SK-N-SH (cell line): Measurements from ENCODE around the gene TCOF1. TPM values are rescaled to one million over a fixed set of nuclear protein-coding genes. Genes with fewer than 3 reads are reported as not detected.

Experiments used
- CTCF ChIA-PET: fragments of 300-600, 350-600 bp; formaldehyde crosslinking; extraction: SDS; loops from one replicate; lab custom pipeline; 2021; lab: Yijun Ruan, JAX
- POLR2A ChIA-PET: fragments of 350-600 bp; sonication (Branson Sonifier 250); formaldehyde crosslinking; extraction: SDS; loops from one replicate; lab custom pipeline; 2020; ENCODE audit warnings: antibody characterized with exemption, inconsistent platforms; lab: Yijun Ruan, JAX
- DNase-seq: peaks from one replicate; pipeline ENCODE4 v3.0.0; 2012
- H2AFZ ChIP-seq: fragments of 200-600 bp; sonication (generic); 2 replicates; pipeline ENCODE4 v1.8.1; 2016; ENCODE audit warnings: antibody characterized with exemption, mild to moderate bottlenecking, low read depth
- H3F3A ChIP-seq: fragments of 200-600 bp; sonication (generic); replicated peaks from 2 replicates; pipeline ENCODE3; 2016; ENCODE audit warnings: antibody characterized with exemption, mild to moderate bottlenecking; ENCODE audit not compliant: insufficient read depth
- H3K27ac ChIP-seq, 2 experiments: fragments of 200-500 bp in 1 of 2; fragments of 200-600 bp in 1 of 2; sonication (Bioruptor generic) in 1 of 2; sonication (generic), shearing (Covaris generic) in 1 of 2; 2 replicates each; pipeline versions ENCODE4 v1.5.1 to v1.6.1; 2014 to 2016; ENCODE audit warnings: low read depth in 2 of 2, inconsistent platforms in 1 of 2, low read length in 1 of 2, mild to moderate bottlenecking in 1 of 2, mixed read lengths in 1 of 2
- H3K27me3 ChIP-seq: fragments of 200-600 bp; sonication (generic), shearing (Covaris generic); 2 replicates; pipeline ENCODE4 v1.6.1; 2016; ENCODE audit warnings: mixed run types; ENCODE audit not compliant: insufficient read depth
- H3K36me3 ChIP-seq, 2 experiments: fragments of 200-500 bp in 1 of 2; fragments of 200-600 bp in 1 of 2; sonication (Bioruptor generic) in 1 of 2; sonication (generic) in 1 of 2; replicated peaks in 1 of 2; 2 replicates each; pipeline versions ENCODE3 to v1.5.1; 2014 to 2016; ENCODE audit warnings: low read length in 1 of 2, mild to moderate bottlenecking in 1 of 2; ENCODE audit not compliant: insufficient read depth in 2 of 2, control insufficient read depth in 1 of 2
- H3K4me1 ChIP-seq, 2 experiments: fragments of 200-500 bp in 1 of 2; fragments of 200-600 bp in 1 of 2; sonication (Bioruptor generic) in 1 of 2; sonication (generic), shearing (Covaris generic) in 1 of 2; 2 replicates each; pipeline versions ENCODE4 v1.5.1 to v1.6.1; 2014 to 2016; ENCODE audit warnings: low read depth in 1 of 2, low read length in 1 of 2, mixed run types in 1 of 2; ENCODE audit not compliant: insufficient read depth in 2 of 2, control insufficient read depth in 1 of 2
- H3K4me2 ChIP-seq: fragments of 200-600 bp; sonication (generic), shearing (Covaris generic); 2 replicates; pipeline ENCODE4 v1.6.1; 2017; ENCODE audit warnings: mixed run types
- H3K4me3 ChIP-seq, 2 experiments: fragments of 200-500 bp in 1 of 2; fragments of 200-600 bp in 1 of 2; sonication (Bioruptor generic) in 1 of 2; sonication (generic), shearing (Covaris generic) in 1 of 2; 2 replicates each; pipeline versions ENCODE4 v1.5.1 to v1.8.1; 2014 to 2016; ENCODE audit warnings: low read depth in 2 of 2, inconsistent platforms in 1 of 2, low read length in 1 of 2, mild to moderate bottlenecking in 1 of 2, mixed read lengths in 1 of 2, moderate library complexity in 1 of 2
- H3K79me2 ChIP-seq: fragments of 200-600 bp; sonication (generic); 2 replicates; pipeline ENCODE4 v1.8.1; 2017; ENCODE audit warnings: mild to moderate bottlenecking; ENCODE audit not compliant: insufficient read depth
- H3K9ac ChIP-seq: fragments of 200-600 bp; sonication (generic); 2 replicates; pipeline ENCODE4 v1.6.1; 2017; ENCODE audit warnings: mixed run types
- H3K9me2 ChIP-seq: fragments of 200-600 bp; sonication (generic); 2 replicates; pipeline ENCODE4 v1.6.1; 2017; ENCODE audit warnings: mixed run types
- H3K9me3 ChIP-seq: fragments of 200-600 bp; sonication (generic); 2 replicates; pipeline ENCODE4 v1.6.1; 2017; ENCODE audit warnings: mixed run types, mild to moderate bottlenecking, moderate library complexity
- H4K20me1 ChIP-seq: fragments of 200-600 bp; sonication (generic); 2 replicates; pipeline ENCODE4 v1.6.1; 2017; ENCODE audit warnings: mild to moderate bottlenecking, mixed run types; ENCODE audit not compliant: insufficient read depth
- CHD2 ChIP-seq: fragments of 150-350 bp; IDR thresholded peaks from 2 replicates; pipeline ENCODE4 v1.6.1; 2018; ENCODE audit warnings: low read length; ENCODE audit not compliant: partially characterized antibody
- ELF1 ChIP-seq: IDR thresholded peaks from 2 replicates; pipeline ENCODE4 v1.4.0; 2012
- EZH2phosphoT487 ChIP-seq: fragments of 200-600 bp; sonication (generic); IDR thresholded peaks from 2 replicates; pipeline ENCODE4 v1.6.1; 2017; ENCODE audit warnings: low read depth, mixed run types, mild to moderate bottlenecking, antibody characterized with exemption, moderate library complexity, borderline replicate concordance
- JUND ChIP-seq: IDR thresholded peaks from 2 replicates; pipeline ENCODE4 v1.4.0; 2012
- MEF2A ChIP-seq: IDR thresholded peaks from 2 replicates; pipeline ENCODE4 v1.4.0; 2012; ENCODE audit warnings: low read depth, borderline replicate concordance
- MXI1 ChIP-seq: IDR thresholded peaks from 2 replicates; pipeline ENCODE4 v1.6.1; 2012; ENCODE audit warnings: mild to moderate bottlenecking, low read depth, low read length, improper control_type of control experiment
- NRF1 ChIP-seq: IDR thresholded peaks from 2 replicates; pipeline ENCODE4 v1.6.1; 2012; ENCODE audit warnings: low read depth, mild to moderate bottlenecking, low read length
- RAD21 ChIP-seq: IDR thresholded peaks from 2 replicates; pipeline ENCODE4 v1.6.1; 2012; ENCODE audit warnings: mild to moderate bottlenecking, low read length
- RFX5 ChIP-seq: IDR thresholded peaks from 2 replicates; pipeline ENCODE4 v1.6.1; 2012; ENCODE audit warnings: mild to moderate bottlenecking, improper control_type of control experiment, low read length
- TAF1 ChIP-seq: IDR thresholded peaks from 2 replicates; pipeline ENCODE4 v1.6.1; 2012; ENCODE audit warnings: low read depth, mild to moderate bottlenecking, low read length, moderate library complexity, borderline replicate concordance
- TEAD4 ChIP-seq: IDR thresholded peaks from 2 replicates; pipeline ENCODE4 v1.4.0; 2012; ENCODE audit warnings: mild to moderate bottlenecking, borderline replicate concordance; ENCODE audit not compliant: insufficient read depth
- WGBS: methylation state at CpG from one replicate; pipeline ENCODE4 v1.1.6; 2017; ENCODE audit warnings: low lambda C conversion rate; 5-methylcytosine and 5-hydroxymethylcytosine counted together
- polyA plus RNA-seq, 3 experiments: library from polyadenylated mRNA; depleted of rRNA; stranded (reverse); fragments of >200 nt; gene quantifications; 2 replicates each; pipeline ENCODE4 v1.2.3, GENCODE V29; 2012
- TF ChIP-seq, protein P1 (sequence below): fragments of 150-350 bp; IDR thresholded peaks from 2 replicates; pipeline ENCODE4 v1.6.1; 2016; ENCODE audit warnings: mild to moderate bottlenecking, low read depth, low read length
- TF ChIP-seq, protein P2 (sequence below): fragments of 200-600 bp; sonication (generic); IDR thresholded peaks from 2 replicates; pipeline ENCODE4 v1.6.1; 2017; ENCODE audit warnings: antibody characterized with exemption, mild to moderate bottlenecking, moderate library complexity
- TF ChIP-seq, protein P3 (sequence below): IDR thresholded peaks from 2 replicates; pipeline ENCODE4 v1.4.0; 2012; ENCODE audit warnings: low read depth
- TF ChIP-seq, protein P4 (sequence below): IDR thresholded peaks from 2 replicates; pipeline ENCODE4 v1.4.0; 2012; ENCODE audit warnings: low read depth, borderline replicate concordance

Gene TCOF1
- polyA plus RNA-seq, 1 of the 3 experiments (the other 2 are of a cell fraction) = 33.0 TPM

DNA sequence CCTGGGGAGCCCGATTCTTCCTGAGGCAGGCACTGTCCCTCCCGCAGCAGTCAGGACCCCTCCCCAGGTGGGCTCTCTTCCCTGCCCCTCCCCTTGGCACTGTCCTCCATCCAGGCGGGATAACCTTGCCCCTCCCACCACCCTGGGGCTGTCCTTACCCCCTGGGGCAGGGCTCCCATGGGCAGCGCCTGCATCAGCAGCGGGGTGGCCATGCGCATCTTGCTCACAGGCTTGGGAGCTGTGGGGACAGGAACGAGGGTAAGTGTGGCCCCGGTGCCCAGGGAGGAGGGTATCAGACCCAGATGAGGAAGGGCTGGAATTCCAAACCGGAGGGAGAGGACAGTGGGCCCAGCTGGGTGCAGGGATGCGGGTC, 49.2 kb downstream of the TCOF1 start:
- Histone ChIP-seq H3K36me3 (peaks cover 0 to 4% of the 10 kb centered on the region in 2 experiments), H3K9me2 (no peaks in the 10 kb centered on the region), H2AFZ (no peak overlapping the region), H3F3A (peaks cover 10% of the 10 kb centered on the region), H3K4me1 (peaks cover 4 to 8% of the 10 kb centered on the region in 2 experiments; a peak in 3 of 4 replicates), H3K9ac (no peak overlapping the region), H3K9me3 (no peaks in the 10 kb centered on the region), H3K79me2 (no peaks in the 10 kb centered on the region), H4K20me1 (no peaks in the 10 kb centered on the region), H3K4me3 (no peak overlapping the region), H3K27ac (no peak overlapping the region), H3K4me2 (no peak overlapping the region), H3K27me3 (no peaks in the 10 kb centered on the region)
- no peak for DNase-seq
- POLR2A ChIA-PET = interaction anchor here (0.6 kb wide), 1 partner anchor 52 kb away, joined by 5 read pairs; no protein-coding TSS in a partner anchor
- CTCF ChIA-PET = interaction anchor here (1.4 to 2.3 kb wide), 2 partner anchors 16 to 29 kb away, joined by 3 to 11 read pairs; no protein-coding TSS in a partner anchor
- WGBS = 87% methylated on average over 8 of the region's 10 CpGs
- TF ChIP-seq TAF1 (no peak), NRF1 (no peak), MXI1 (no peak), EZH2phosphoT487 (no peak), ELF1 (no peak), CHD2 (no peak), JUND (no peak), MEF2A (no peak), RAD21 (no peak)
- TF ChIP-seq, protein P1, sequence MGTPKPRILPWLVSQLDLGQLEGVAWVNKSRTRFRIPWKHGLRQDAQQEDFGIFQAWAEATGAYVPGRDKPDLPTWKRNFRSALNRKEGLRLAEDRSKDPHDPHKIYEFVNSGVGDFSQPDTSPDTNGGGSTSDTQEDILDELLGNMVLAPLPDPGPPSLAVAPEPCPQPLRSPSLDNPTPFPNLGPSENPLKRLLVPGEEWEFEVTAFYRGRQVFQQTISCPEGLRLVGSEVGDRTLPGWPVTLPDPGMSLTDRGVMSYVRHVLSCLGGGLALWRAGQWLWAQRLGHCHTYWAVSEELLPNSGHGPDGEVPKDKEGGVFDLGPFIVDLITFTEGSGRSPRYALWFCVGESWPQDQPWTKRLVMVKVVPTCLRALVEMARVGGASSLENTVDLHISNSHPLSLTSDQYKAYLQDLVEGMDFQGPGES = no peak
- TF ChIP-seq, protein P2, sequence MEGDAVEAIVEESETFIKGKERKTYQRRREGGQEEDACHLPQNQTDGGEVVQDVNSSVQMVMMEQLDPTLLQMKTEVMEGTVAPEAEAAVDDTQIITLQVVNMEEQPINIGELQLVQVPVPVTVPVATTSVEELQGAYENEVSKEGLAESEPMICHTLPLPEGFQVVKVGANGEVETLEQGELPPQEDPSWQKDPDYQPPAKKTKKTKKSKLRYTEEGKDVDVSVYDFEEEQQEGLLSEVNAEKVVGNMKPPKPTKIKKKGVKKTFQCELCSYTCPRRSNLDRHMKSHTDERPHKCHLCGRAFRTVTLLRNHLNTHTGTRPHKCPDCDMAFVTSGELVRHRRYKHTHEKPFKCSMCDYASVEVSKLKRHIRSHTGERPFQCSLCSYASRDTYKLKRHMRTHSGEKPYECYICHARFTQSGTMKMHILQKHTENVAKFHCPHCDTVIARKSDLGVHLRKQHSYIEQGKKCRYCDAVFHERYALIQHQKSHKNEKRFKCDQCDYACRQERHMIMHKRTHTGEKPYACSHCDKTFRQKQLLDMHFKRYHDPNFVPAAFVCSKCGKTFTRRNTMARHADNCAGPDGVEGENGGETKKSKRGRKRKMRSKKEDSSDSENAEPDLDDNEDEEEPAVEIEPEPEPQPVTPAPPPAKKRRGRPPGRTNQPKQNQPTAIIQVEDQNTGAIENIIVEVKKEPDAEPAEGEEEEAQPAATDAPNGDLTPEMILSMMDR = no peak
- TF ChIP-seq, protein P3, sequence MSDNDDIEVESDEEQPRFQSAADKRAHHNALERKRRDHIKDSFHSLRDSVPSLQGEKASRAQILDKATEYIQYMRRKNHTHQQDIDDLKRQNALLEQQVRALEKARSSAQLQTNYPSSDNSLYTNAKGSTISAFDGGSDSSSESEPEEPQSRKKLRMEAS = no peak

DNA sequence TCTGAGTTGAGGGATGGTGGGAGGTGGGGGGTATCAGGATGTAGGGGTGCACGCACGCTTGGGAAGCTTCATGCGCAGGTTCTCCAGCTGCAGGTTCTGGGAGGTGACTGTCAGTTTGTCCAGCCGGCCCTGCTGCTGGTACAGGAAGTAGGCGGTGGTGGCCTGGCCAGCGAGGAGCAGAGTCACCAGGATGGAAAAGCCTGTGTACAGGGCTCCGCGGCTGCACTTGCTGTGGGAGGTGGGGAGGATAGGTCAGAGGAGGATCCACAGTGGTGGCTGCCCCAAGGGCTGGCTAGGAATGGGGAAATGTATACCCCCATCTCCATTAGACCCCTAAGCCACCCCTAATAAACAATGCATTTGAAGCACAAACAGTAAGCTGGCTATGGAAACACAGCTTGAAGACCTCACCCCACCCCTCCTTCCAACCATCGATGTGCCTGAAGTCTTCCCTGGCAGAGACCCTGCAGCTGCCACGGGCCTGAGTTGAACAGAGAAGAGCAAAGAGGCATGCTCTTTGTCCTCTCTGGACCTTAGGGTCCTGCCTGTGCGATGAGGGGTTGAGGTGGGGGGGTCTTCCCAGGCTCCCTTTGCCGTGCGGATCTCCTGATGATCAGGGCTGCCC, 49.7 kb downstream of the TCOF1 start:
- no peak overlapping the region for H3K4me3 ChIP-seq
- WGBS = 76% methylated on average over 10 of the region's 13 CpGs
- H4K20me1 ChIP-seq = no peaks in the 10 kb centered on the region
- DNase-seq = no peak
- POLR2A ChIA-PET = no interaction called here
- H3K27ac ChIP-seq = no peak overlapping the region
- TF ChIP-seq RFX5 = no peak
- TF ChIP-seq, protein P4, sequence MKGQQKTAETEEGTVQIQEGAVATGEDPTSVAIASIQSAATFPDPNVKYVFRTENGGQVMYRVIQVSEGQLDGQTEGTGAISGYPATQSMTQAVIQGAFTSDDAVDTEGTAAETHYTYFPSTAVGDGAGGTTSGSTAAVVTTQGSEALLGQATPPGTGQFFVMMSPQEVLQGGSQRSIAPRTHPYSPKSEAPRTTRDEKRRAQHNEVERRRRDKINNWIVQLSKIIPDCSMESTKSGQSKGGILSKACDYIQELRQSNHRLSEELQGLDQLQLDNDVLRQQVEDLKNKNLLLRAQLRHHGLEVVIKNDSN = no peak
- TF ChIP-seq, protein P2 = no peak
- no peak for TF ChIP-seq TEAD4
- CTCF ChIA-PET = interaction anchor here (0.6 to 1.4 kb wide), 2 partner anchors 17 to 170 kb away, joined by 3 read pairs; no protein-coding TSS in a partner anchor
- H3K4me1 ChIP-seq = peaks cover 4 to 8% of the 10 kb centered on the region in 2 experiments; a peak in 3 of 4 replicates
- no peak overlapping the region for H3K4me2 ChIP-seq
- no peak overlapping the region for H3K9ac ChIP-seq
- H3K9me2 ChIP-seq = no peaks in the 10 kb centered on the region
- peaks cover 0 to 4% of the 10 kb centered on the region in 2 experiments for H3K36me3 ChIP-seq
- no peaks in the 10 kb centered on the region for H3K27me3 ChIP-seq
- no peaks in the 10 kb centered on the region for H3K9me3 ChIP-seq
- H3K79me2 ChIP-seq = no peaks in the 10 kb centered on the region
- H2AFZ ChIP-seq = no peak overlapping the region
- H3F3A ChIP-seq = peaks cover 10% of the 10 kb centered on the region
